Sigmoid colon (tissue), 4 donors: ENCODE measurements around the gene FBXW5.

Source experiments
- CTCF ChIP-seq, 4 experiments: fragments of 450-650 bp in 3 of 4; fragments of 200-600 bp in 1 of 4; IDR thresholded peaks; one replicate each; pipeline ENCODE4 v1.5.1; 2016 to 2019; ENCODE audit warnings: antibody characterized with exemption in 4 of 4, mild to moderate bottlenecking in 3 of 4, moderate library complexity in 2 of 4
- EP300 ChIP-seq, 4 donors: sonication (generic); formaldehyde crosslinking; IDR thresholded peaks; one replicate each; pipeline ENCODE4 v1.6.1; 2017; ENCODE audit warnings: antibody characterized with exemption in 4 of 4
- POLR2A ChIP-seq, 2 donors: fragments of 450-650 bp; IDR thresholded peaks; one replicate each; pipeline ENCODE4 v1.6.1; 2016; ENCODE audit warnings: antibody characterized with exemption in 2 of 2, mild to moderate bottlenecking in 2 of 2, moderate library complexity in 2 of 2
- POLR2AphosphoS5 ChIP-seq, 4 donors: sonication (generic); formaldehyde crosslinking; IDR thresholded peaks; one replicate each; pipeline ENCODE4 v1.6.1; 2017; ENCODE audit warnings: antibody characterized with exemption in 4 of 4

GRCh38 chr9:136910901-136911245 is 33.7 kb downstream of the FBXW5 start:
- TF ChIP-seq CTCF (IDR thresholded peaks at IDR 0.05) (no peak), POLR2AphosphoS5 (IDR thresholded peaks at IDR 0.05) (no peak), POLR2A (IDR thresholded peaks at IDR 0.05) (no peak), EP300 (IDR thresholded peaks at IDR 0.05) (no peak)
